ENCODE measurements around the gene UBAP1.
"Not testable (repeated sequence)": the region's sequence is repeated elsewhere in the genome, so short reads cannot be mapped to it uniquely, and the experiment has no call there.

Gene UBAP1

DNA sequence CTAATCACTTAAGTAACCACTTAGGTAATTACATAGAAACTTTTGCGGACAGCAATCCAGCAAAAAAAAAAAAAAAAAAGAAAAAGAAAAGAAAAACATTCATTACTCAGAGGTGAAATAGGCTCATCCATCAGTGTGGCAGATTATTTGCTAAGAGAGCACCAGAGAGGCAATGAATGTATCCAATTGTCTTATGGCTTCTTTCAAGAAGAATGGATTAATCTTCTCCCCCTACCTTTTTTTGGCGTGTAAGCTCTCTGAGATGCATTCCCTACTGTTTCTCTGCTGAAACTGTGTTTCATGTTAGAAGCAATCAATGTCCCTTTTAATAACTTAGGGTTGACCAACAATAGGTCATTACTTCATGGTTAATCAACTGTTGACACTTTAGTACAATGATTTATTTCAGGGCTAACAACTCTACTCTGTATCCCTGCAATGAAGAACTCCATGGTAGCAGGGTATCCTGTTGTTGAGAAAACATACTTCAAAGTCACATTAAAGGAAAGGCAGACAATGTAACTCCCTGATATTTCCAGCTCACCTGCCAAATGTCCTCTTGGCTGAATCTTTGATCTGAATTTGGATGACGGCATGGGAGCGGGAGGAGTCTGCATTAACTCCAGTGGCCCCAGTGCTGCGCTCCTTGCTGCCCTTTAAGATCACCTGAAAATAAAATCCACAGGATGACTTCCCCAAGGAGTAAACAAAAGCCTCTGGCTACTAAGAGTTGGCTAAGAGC lies 92.6 kb downstream of the UBAP1 start:
- DNase-seq, result no peak

DNA sequence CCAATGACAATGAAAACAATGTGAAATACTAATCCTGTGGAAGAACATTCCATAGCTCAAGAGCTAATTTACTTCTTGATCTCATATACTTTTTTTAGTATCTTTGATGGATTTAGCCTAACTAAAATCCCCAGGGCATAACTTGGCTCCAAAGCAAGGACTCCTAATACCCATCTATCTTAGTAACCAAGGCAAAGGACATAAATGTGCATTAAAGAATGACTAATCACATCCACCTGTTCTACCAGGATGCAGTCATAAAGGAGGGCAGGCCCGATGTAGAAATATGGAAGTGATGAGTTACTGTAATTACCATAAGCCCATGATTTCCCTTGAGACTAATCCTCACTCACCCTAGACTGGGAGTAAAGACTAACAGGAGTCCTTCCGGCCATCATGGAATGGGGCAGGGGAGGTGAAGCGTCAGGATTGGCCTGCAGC lies 93.3 kb downstream of the UBAP1 start:
- DNase-seq, result no peak

DNA sequence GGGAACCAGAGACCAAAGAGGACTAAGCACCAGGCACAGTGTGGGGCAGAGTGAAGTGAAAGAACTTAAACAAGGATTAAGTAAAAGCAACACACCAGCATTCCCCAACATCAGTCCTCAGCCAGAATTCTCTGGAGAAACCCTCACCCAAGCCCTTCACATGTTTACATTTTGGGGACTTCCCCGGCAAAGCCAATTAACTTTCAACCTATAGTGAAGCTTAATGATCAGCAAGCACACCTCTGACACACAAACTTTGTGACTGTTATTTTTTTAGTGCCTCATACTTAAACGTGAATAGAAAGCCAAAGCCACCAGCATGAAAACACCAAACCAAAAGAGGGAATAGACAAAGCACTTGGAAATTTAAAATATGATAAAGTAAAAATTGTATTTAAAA lies 94.7 kb downstream of the UBAP1 start:
- not testable (repeated sequence) for DNase-seq

DNA sequence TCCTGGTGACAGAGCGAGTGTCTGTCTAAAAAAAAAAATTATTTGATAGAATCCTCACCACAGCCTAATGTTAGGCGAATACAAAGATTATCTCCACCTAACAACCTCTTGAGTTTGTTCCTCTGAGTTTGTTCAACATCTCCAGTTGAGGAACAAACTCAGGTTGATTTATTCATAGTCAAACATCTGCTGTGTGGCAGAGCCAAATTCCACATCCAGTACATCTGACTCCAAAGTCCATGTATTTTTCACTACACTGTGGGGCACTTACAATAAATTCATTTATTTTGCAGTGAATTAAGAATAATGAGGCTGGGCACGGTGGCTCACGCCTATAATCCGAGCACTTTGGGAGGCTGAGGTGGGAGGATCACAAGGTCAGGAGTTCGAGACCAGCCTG lies 97.0 kb downstream of the UBAP1 start:
- DNase-seq, result no peak

DNA sequence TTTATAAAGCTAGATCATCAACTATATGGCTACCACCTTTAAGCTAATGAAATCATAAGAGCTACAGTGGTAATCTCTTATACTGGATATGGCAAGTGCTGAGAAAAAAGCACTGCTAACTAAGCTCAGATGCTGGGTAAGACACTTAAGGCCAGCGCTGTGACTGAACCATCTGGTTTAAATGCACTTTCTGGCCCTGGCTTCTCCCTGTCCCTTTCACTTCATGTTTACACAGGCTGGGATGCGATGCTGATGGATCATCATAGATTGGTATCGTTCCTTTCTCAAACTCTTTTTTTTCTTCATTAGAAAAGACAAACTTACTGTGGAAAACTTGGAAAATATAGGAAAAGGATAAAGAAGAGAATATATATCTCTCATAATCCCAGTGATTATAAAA lies 97.9 kb downstream of the UBAP1 start:
- DNase-seq, result no peak

DNA sequence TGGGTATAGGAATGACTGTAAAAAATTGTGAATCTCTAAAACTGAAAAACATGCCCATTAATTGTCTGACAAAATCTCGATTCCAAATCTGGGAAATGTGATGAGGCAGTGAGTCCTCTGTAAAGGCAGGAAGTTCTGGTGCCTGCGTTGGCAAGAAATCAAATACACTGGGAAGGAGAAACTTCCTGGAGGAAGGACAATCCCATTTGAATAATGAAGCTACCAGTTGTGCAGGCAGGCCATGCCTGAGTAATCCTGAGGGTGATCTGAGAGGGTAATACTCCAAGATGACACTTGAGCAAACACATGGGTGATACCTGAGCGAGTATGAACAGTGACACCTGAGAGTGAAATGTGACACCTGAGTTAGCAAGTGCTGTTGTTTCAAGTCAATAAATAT lies 100.6 kb downstream of the UBAP1 start:
- no peak for DNase-seq

DNA sequence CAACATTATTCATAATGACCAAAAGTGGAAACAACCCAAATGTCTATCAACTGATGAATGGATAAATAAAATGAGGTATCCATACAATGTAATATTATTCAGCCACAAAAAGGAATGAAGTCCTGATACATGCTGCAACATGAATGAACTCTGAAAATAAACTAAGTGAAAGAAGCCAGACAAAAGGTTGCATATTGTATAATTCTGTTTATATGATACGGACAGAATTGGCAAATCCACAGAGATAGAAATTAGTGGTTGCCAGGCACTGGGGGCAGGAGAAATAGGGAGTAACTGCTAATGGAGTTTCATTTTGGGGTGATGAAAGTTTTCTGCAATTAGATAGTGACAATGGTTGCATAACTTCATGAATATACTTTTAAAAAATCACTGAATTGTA lies 103.3 kb downstream of the UBAP1 start:
- DNase-seq, result no peak

DNA sequence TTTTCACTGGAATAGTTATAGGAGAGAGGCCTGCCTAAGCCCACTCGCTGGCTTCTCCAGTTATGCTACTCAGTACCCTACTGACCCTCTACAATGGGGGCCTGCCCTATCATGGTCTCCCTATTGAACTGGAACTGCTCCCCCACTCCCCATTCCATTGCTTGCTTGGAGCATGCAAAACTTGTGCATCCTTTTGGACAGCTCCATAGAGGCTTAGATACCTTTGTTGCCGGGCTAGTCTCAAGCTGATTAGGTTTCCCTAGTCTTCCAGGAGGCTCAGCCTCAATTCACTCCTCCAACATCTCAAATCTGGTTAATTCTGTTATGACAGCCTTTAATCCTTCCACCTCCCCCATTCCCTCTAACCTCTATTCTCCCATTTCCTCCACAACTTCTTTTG lies 110.3 kb downstream of the UBAP1 start:
- no peak for DNase-seq

DNA sequence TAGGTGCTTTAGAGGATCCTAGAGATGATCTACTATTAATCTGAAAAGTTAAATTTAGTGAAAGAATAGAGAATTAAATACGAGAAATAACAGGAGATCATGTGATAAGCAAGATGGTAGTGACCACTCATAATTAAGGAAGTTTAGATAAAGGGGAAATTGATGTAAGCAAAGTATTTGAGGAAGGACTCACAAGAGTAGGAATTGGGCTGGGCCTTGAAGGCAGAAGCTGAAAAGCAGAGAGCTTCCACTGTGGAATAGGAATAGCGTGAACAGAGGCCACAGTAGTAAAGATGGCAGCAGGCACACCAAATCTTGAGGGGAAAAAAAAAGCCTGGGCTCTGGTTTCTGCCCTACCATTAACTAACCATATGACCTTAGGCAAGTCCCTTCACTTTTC lies 112.2 kb downstream of the UBAP1 start:
- no peak for DNase-seq

DNA sequence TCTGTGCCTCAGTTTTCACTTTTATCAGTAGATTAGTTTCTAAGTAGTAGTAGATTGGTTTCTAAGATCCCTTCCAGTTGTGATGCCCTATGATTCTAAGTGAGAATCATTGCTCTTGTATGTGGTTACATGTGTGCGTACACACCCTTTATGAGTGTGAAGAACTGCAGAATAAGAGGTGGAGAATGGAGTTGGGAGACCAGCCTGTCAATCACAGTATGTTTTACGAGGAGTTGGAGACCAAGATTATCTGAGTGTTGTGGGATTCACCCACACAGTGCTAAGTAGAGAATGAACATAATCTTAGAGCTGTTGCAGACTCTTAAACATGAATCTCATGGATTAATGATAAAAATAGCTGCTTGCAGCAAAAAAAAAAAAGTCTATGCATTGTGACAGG lies 112.6 kb downstream of the UBAP1 start:
- DNase-seq, result no peak

DNA sequence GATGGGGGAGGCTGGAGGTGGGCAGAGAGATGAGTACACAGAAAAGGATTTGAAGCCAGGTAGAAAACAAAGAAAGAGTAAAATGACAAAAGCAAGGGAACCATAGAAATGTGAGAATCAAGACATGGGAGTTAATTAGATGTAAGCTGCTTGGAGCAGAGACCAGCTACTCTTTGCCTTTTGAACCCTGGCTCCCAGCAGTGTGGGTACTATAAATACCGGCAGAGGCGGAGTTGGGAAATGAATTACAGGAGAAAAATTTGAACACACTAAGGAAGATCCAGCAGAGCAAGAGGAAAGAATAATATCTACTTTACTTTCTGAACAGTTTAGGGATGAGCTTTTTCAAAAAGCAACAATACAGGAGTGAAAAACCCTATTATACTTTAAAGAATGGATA lies 113.7 kb downstream of the UBAP1 start:
- no peak for DNase-seq

DNA sequence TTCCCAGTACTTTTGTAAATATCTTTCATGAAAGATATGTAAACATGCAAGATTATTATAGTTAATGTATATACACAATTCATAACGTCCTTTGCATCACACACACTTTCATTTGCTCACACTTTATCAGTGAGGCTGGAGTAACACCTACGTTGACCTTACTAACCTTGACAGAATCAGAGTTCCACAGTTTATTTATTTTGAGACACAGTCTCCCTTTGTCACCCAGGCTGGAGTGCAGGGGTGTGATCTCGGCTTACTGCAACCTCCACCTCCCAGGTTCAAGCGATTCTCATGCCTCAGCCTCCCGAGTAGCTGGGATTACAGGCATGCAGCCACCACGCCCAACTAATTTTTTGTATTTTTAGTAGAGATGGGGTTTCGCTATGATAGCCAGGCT lies 122.2 kb downstream of the UBAP1 start:
- not testable (repeated sequence) for DNase-seq
